ENCODE measurements around the gene ARHGEF1.
A peak's percentile ranks its signal among the peaks of the same experiment; 100 is the strongest.

ARHGEF1 gene

GRCh38 chr19:41882568-41883462 is at the start of gene ARHGEF1:
ARHGEF1 (plus strand) TSS chr19:41883184; CDS start chr19:41888083, 4,899 bp downstream.
- Histone ChIP-seq H3K9me3 (ENCODE audit: insufficient read depth, low read length) (no peaks in the 10 kb centered on the region), H3K4me1 (ENCODE audit: insufficient read depth, insufficient read length) (peaks cover 2% of the 10 kb centered on the region), H3K4me3 (ENCODE audit: insufficient read length, low read depth) (peak within 1 kb of the TSS; percentile 65), H3K9ac (ENCODE audit: insufficient read length, low read depth) (peak within 1 kb of the TSS; percentile 76), H3K36me3 (ENCODE audit: insufficient read depth, insufficient read length, low read length) (no peaks in the 10 kb centered on the region), H3K27me3 (ENCODE audit: insufficient read depth, insufficient read length) (peaks cover 26% of the 10 kb centered on the region)
- no peak for DNase-seq (ENCODE audit: low read depth, low spot score)
- no peak for TF ChIP-seq ZNF274 (IDR thresholded peaks at IDR 0.05; ENCODE audit: low read depth, low read length)
- no peak for TF ChIP-seq SUZ12 (IDR thresholded peaks at IDR 0.05; ENCODE audit: extremely low read depth, insufficient read depth, insufficient read length)
- no peak for TF ChIP-seq YY1 (IDR thresholded peaks at IDR 0.05; ENCODE audit: insufficient read depth, insufficient read length)

- no peaks in the 10 kb centered on the region for H3K27me3 ChIP-seq (ENCODE audit: insufficient read depth, insufficient read length)
- H3K36me3 ChIP-seq (ENCODE audit: insufficient read depth, insufficient read length, low read length): no peaks in the 10 kb centered on the region
- H3K4me3 ChIP-seq (ENCODE audit: insufficient read length, low read depth): no peak overlapping the region
- TF ChIP-seq SUZ12 (IDR thresholded peaks at IDR 0.05; ENCODE audit: extremely low read depth, insufficient read depth, insufficient read length): no peak
- no peak for TF ChIP-seq ZNF274 (IDR thresholded peaks at IDR 0.05; ENCODE audit: low read depth, low read length)
- no peak for TF ChIP-seq YY1 (IDR thresholded peaks at IDR 0.05; ENCODE audit: insufficient read depth, insufficient read length)
- H3K9me3 ChIP-seq (ENCODE audit: insufficient read depth, low read length): no peaks in the 10 kb centered on the region
- peaks cover 3% of the 10 kb centered on the region for H3K4me1 ChIP-seq (ENCODE audit: insufficient read depth, insufficient read length)
- no peak overlapping the region for H3K9ac ChIP-seq (ENCODE audit: insufficient read length, low read depth)
- no peak for DNase-seq (ENCODE audit: low read depth, low spot score)
Observed at GRCh38 chr19:41837981-41838708, 44.8 kb upstream of the ARHGEF1 start.

GRCh38 chr19:41839211-41839610 is 43.8 kb upstream of the ARHGEF1 start:
- Histone ChIP-seq H3K4me3 (ENCODE audit: insufficient read length, low read depth) (no peak overlapping the region), H3K36me3 (ENCODE audit: insufficient read depth, insufficient read length, low read length) (no peaks in the 10 kb centered on the region), H3K4me1 (ENCODE audit: insufficient read depth, insufficient read length) (peaks cover 3% of the 10 kb centered on the region), H3K27me3 (ENCODE audit: insufficient read depth, insufficient read length) (no peaks in the 10 kb centered on the region), H3K9me3 (ENCODE audit: insufficient read depth, low read length) (no peaks in the 10 kb centered on the region), H3K9ac (ENCODE audit: insufficient read length, low read depth) (no peak overlapping the region)
- DNase-seq (ENCODE audit: low read depth, low spot score): no peak
- TF ChIP-seq ZNF274 (IDR thresholded peaks at IDR 0.05; ENCODE audit: low read depth, low read length): no peak

GRCh38 chr19:41843371-41843770 is 39.6 kb upstream of the ARHGEF1 start:
- no peaks in the 10 kb centered on the region for H3K27me3 ChIP-seq (ENCODE audit: insufficient read depth, insufficient read length)
- no peaks in the 10 kb centered on the region for H3K36me3 ChIP-seq (ENCODE audit: insufficient read depth, insufficient read length, low read length)
- no peak for DNase-seq (ENCODE audit: low read depth, low spot score)
- no peaks in the 10 kb centered on the region; the same call in 1 of the 2 replicates for H3K9me3 ChIP-seq (ENCODE audit: insufficient read depth, low read length)
- H3K9ac ChIP-seq (ENCODE audit: insufficient read length, low read depth): no peak overlapping the region
- TF ChIP-seq ZNF274 (IDR thresholded peaks at IDR 0.05; ENCODE audit: low read depth, low read length) (no peak), SUZ12 (IDR thresholded peaks at IDR 0.05; ENCODE audit: extremely low read depth, insufficient read depth, insufficient read length) (no peak), YY1 (IDR thresholded peaks at IDR 0.05; ENCODE audit: insufficient read depth, insufficient read length) (no peak)
- H3K4me1 ChIP-seq (ENCODE audit: insufficient read depth, insufficient read length): no peaks in the 10 kb centered on the region
- H3K4me3 ChIP-seq (ENCODE audit: insufficient read length, low read depth): no peak overlapping the region

- Histone ChIP-seq H3K27me3 (ENCODE audit: insufficient read depth, insufficient read length) (no peaks in the 10 kb centered on the region), H3K9me3 (ENCODE audit: insufficient read depth, low read length) (no peaks in the 10 kb centered on the region; the same call in 1 of the 2 replicates), H3K9ac (ENCODE audit: insufficient read length, low read depth) (no peak within 1 kb of the TSS), H3K36me3 (ENCODE audit: insufficient read depth, insufficient read length, low read length) (no peaks in the 10 kb centered on the region), H3K4me3 (ENCODE audit: insufficient read length, low read depth) (no peak within 1 kb of the TSS), H3K4me1 (ENCODE audit: insufficient read depth, insufficient read length) (no peaks in the 10 kb centered on the region)
- TF ChIP-seq SUZ12 (IDR thresholded peaks at IDR 0.05; ENCODE audit: extremely low read depth, insufficient read depth, insufficient read length) (no peak), YY1 (IDR thresholded peaks at IDR 0.05; ENCODE audit: insufficient read depth, insufficient read length) (no peak), ZNF274 (IDR thresholded peaks at IDR 0.05; ENCODE audit: low read depth, low read length) (no peak)
- DNase-seq (ENCODE audit: low read depth, low spot score): no peak
Observed at GRCh38 chr19:41844601-41845000, 38.4 kb upstream of the ARHGEF1 start, which contains the start of gene LYPD4. LYPD4 (minus strand) TSS chr19:41844683; CDS start chr19:41839285, 5,398 bp downstream.

GRCh38 chr19:41845001-41845050 is 38.2 kb upstream of the ARHGEF1 start, which contains the start of gene DMRTC2:
DMRTC2 (plus strand) TSS chr19:41845042; CDS start chr19:41847429, 2,387 bp downstream.
- no peaks in the 10 kb centered on the region for H3K4me1 ChIP-seq (ENCODE audit: insufficient read depth, insufficient read length)
- H3K9me3 ChIP-seq (ENCODE audit: insufficient read depth, low read length): no peaks in the 10 kb centered on the region; the same call in 1 of the 2 replicates
- H3K27me3 ChIP-seq (ENCODE audit: insufficient read depth, insufficient read length): no peaks in the 10 kb centered on the region
- TF ChIP-seq YY1 (IDR thresholded peaks at IDR 0.05; ENCODE audit: insufficient read depth, insufficient read length) (no peak), SUZ12 (IDR thresholded peaks at IDR 0.05; ENCODE audit: extremely low read depth, insufficient read depth, insufficient read length) (no peak), ZNF274 (IDR thresholded peaks at IDR 0.05; ENCODE audit: low read depth, low read length) (no peak)
- DNase-seq (ENCODE audit: low read depth, low spot score): no peak
- H3K4me3 ChIP-seq (ENCODE audit: insufficient read length, low read depth): no peak within 1 kb of the TSS
- no peak within 1 kb of the TSS for H3K9ac ChIP-seq (ENCODE audit: insufficient read length, low read depth)
- no peaks in the 10 kb centered on the region for H3K36me3 ChIP-seq (ENCODE audit: insufficient read depth, insufficient read length, low read length)

GRCh38 chr19:41845051-41845590 is 37.9 kb upstream of the ARHGEF1 start:
- Histone ChIP-seq H3K9me3 (ENCODE audit: insufficient read depth, low read length) (no peaks in the 10 kb centered on the region; the same call in 1 of the 2 replicates), H3K4me1 (ENCODE audit: insufficient read depth, insufficient read length) (no peaks in the 10 kb centered on the region), H3K4me3 (ENCODE audit: insufficient read length, low read depth) (no peak overlapping the region), H3K27me3 (ENCODE audit: insufficient read depth, insufficient read length) (no peaks in the 10 kb centered on the region), H3K36me3 (ENCODE audit: insufficient read depth, insufficient read length, low read length) (no peaks in the 10 kb centered on the region), H3K9ac (ENCODE audit: insufficient read length, low read depth) (no peak overlapping the region)
- no peak for DNase-seq (ENCODE audit: low read depth, low spot score)
- no peak for TF ChIP-seq SUZ12 (IDR thresholded peaks at IDR 0.05; ENCODE audit: extremely low read depth, insufficient read depth, insufficient read length)
- TF ChIP-seq YY1 (IDR thresholded peaks at IDR 0.05; ENCODE audit: insufficient read depth, insufficient read length): no peak
- no peak for TF ChIP-seq ZNF274 (IDR thresholded peaks at IDR 0.05; ENCODE audit: low read depth, low read length)
